DOHH2 (cell line): Measurements from ENCODE around the gene FGF10.

Experiments used
- H3F3A ChIP-seq: fragments of 200-600 bp; sonication (generic), shearing (Covaris generic); 2 replicates; pipeline ENCODE4 v1.6.0; 2016; ENCODE audit warnings: antibody characterized with exemption, mild to moderate bottlenecking; ENCODE audit not compliant: control insufficient read depth, insufficient read depth
- H3K27ac ChIP-seq: fragments of 200-600 bp; sonication (generic); 2 replicates; pipeline ENCODE4 v1.5.1; 2014; ENCODE audit warnings: low read depth, mild to moderate bottlenecking, low read length, moderate library complexity
- H3K27me3 ChIP-seq: fragments of 200-600 bp; sonication (generic); 2 replicates; pipeline ENCODE4 v1.6.1; 2014; ENCODE audit warnings: mild to moderate bottlenecking, low read length, mixed read lengths; ENCODE audit not compliant: control insufficient read depth
- H3K36me3 ChIP-seq: fragments of 200-600 bp; sonication (generic); 2 replicates; pipeline ENCODE4 v1.6.1; 2014; ENCODE audit warnings: mild to moderate bottlenecking, low read length, moderate library complexity, mixed read lengths; ENCODE audit not compliant: control insufficient read depth
- H3K4me1 ChIP-seq: fragments of 200-600 bp; sonication (generic); 2 replicates; pipeline ENCODE4 v1.6.1; 2014; ENCODE audit warnings: mild to moderate bottlenecking, low read length, mixed read lengths; ENCODE audit not compliant: control insufficient read depth
- H3K4me2 ChIP-seq: fragments of 200-600 bp; sonication (generic); 2 replicates; pipeline ENCODE4 v1.6.0; 2014; ENCODE audit warnings: mild to moderate bottlenecking, low read length, moderate library complexity
- H3K4me3 ChIP-seq: fragments of 200-600 bp; sonication (generic); 2 replicates; pipeline ENCODE4 v1.5.1; 2014; ENCODE audit warnings: mild to moderate bottlenecking, low read length, mixed read lengths
- H3K79me2 ChIP-seq: fragments of 200-600 bp; sonication (generic); 2 replicates; pipeline ENCODE4 v1.6.1; 2014; ENCODE audit warnings: mild to moderate bottlenecking, low read length, mixed read lengths; ENCODE audit not compliant: control insufficient read depth
- H3K9me2 ChIP-seq: fragments of 200-600 bp; sonication (generic); replicated peaks from 2 replicates; pipeline ENCODE4 v1.6.1; 2014; ENCODE audit warnings: mild to moderate bottlenecking, low read length, mixed read lengths; ENCODE audit not compliant: control insufficient read depth
- H3K9me3 ChIP-seq: fragments of 200-600 bp; sonication (generic); 2 replicates; pipeline ENCODE4 v1.6.1; 2014; ENCODE audit warnings: antibody characterized with exemption, low read length, mixed read lengths; ENCODE audit not compliant: control insufficient read depth, insufficient read depth
- H4K20me1 ChIP-seq: fragments of 200-600 bp; sonication (generic); 2 replicates; pipeline ENCODE4 v1.6.0; 2014; ENCODE audit warnings: low read depth, mild to moderate bottlenecking, antibody characterized with exemption, low read length, moderate library complexity; ENCODE audit not compliant: control insufficient read depth, insufficient read depth
- CTCF ChIP-seq: fragments of 200-600 bp; sonication (generic); IDR thresholded peaks from one replicate; pipeline ENCODE4 v1.5.1; 2014; ENCODE audit warnings: antibody characterized with exemption, mild to moderate bottlenecking, low read depth, low read length; ENCODE audit not compliant: poor library complexity, severe bottlenecking
- EZH2phosphoT487 ChIP-seq: fragments of 200-600 bp; sonication (generic); IDR thresholded peaks from 2 replicates; pipeline ENCODE4 v1.6.1; 2017; ENCODE audit warnings: borderline replicate concordance, mild to moderate bottlenecking, antibody characterized with exemption, low read length, moderate library complexity, mixed read lengths

Gene FGF10

GRCh38 chr5:44336708-44337107, 52.5 kb downstream of the FGF10 start:
- Histone ChIP-seq H3K79me2 (no peaks in the 10 kb centered on the region), H3F3A (no peaks in the 10 kb centered on the region), H3K27ac (no peak overlapping the region), H3K9me2 (no peaks in the 10 kb centered on the region), H3K4me1 (no peaks in the 10 kb centered on the region), H4K20me1 (no peaks in the 10 kb centered on the region), H3K4me2 (no peak overlapping the region), H3K27me3 (no peaks in the 10 kb centered on the region), H3K4me3 (no peak overlapping the region), H3K36me3 (no peaks in the 10 kb centered on the region), H3K9me3 (no peaks in the 10 kb centered on the region)
- TF ChIP-seq CTCF: no peak

GRCh38 chr5:44334622-44335021, 54.6 kb downstream of the FGF10 start:
- H3K4me2 ChIP-seq: no peak overlapping the region
- H3K79me2 ChIP-seq: no peaks in the 10 kb centered on the region
- H4K20me1 ChIP-seq: no peaks in the 10 kb centered on the region
- TF ChIP-seq CTCF (no peak), EZH2phosphoT487 (no peak)
- no peaks in the 10 kb centered on the region for H3K4me1 ChIP-seq
- no peak overlapping the region for H3K4me3 ChIP-seq
- no peaks in the 10 kb centered on the region for H3K9me3 ChIP-seq
- no peaks in the 10 kb centered on the region for H3K9me2 ChIP-seq
- no peaks in the 10 kb centered on the region for H3F3A ChIP-seq
- H3K27me3 ChIP-seq: no peaks in the 10 kb centered on the region
- no peaks in the 10 kb centered on the region for H3K36me3 ChIP-seq
- H3K27ac ChIP-seq: no peak overlapping the region

GRCh38 chr5:44332285-44332971, 56.8 kb downstream of the FGF10 start:
- no peak overlapping the region for H3K4me2 ChIP-seq
- H4K20me1 ChIP-seq: no peaks in the 10 kb centered on the region
- H3K4me3 ChIP-seq: no peak overlapping the region
- H3K27ac ChIP-seq: no peak overlapping the region
- H3K9me3 ChIP-seq: no peaks in the 10 kb centered on the region
- TF ChIP-seq EZH2phosphoT487: no peak
- peak; percentile 81 for TF ChIP-seq CTCF
- H3K36me3 ChIP-seq: no peaks in the 10 kb centered on the region
- no peaks in the 10 kb centered on the region for H3F3A ChIP-seq
- H3K9me2 ChIP-seq: no peaks in the 10 kb centered on the region
- no peaks in the 10 kb centered on the region for H3K27me3 ChIP-seq
- H3K4me1 ChIP-seq: no peaks in the 10 kb centered on the region
- H3K79me2 ChIP-seq: no peaks in the 10 kb centered on the region
